NCI-H2196 (cell line): Measurements from ENCODE around the gene STK11.
"Not testable (repeated sequence)": the region's sequence is repeated elsewhere in the genome, so short reads cannot be mapped to it uniquely, and the experiment has no call there.

Source experiments
- DNase-seq: peaks from one replicate; lab custom pipeline; 2025; ENCODE audit not compliant: unreplicated experiment; lab: John Stamatoyannopoulos, UW

STK11 gene

GRCh38 chr19:1208830-1209229 is 3.3 kb downstream of the STK11 start:
- not testable (repeated sequence) for DNase-seq

- no peak for DNase-seq
Measured at GRCh38 chr19:1210227-1210538, 4.6 kb downstream of the STK11 start.

- DNase-seq: no peak
Measured at GRCh38 chr19:1211494-1212234, 6.1 kb downstream of the STK11 start.

- DNase-seq: peak; percentile 80
Measured at GRCh38 chr19:1213391-1214286, 8.1 kb downstream of the STK11 start.

- no peak for DNase-seq
Measured at GRCh38 chr19:1214299-1214861, 8.8 kb downstream of the STK11 start.

- no peak for DNase-seq
Measured at GRCh38 chr19:1214862-1215731, 9.5 kb downstream of the STK11 start.

- DNase-seq: no peak
Measured at GRCh38 chr19:1216756-1217155, 11.2 kb downstream of the STK11 start.

GRCh38 chr19:1217366-1217765 is 11.8 kb downstream of the STK11 start:
- no peak for DNase-seq

GRCh38 chr19:1218751-1219567 is 13.4 kb downstream of the STK11 start:
- no peak for DNase-seq

- DNase-seq: no peak
Measured at GRCh38 chr19:1219786-1220476, 14.4 kb downstream of the STK11 start.

GRCh38 chr19:1220477-1220930 is 14.9 kb downstream of the STK11 start:
- DNase-seq: no peak

- no peak for DNase-seq
Measured at GRCh38 chr19:1220976-1221903, 15.7 kb downstream of the STK11 start.

GRCh38 chr19:1221904-1222255 is 16.3 kb downstream of the STK11 start:
- no peak for DNase-seq

GRCh38 chr19:1222394-1222793 is 16.8 kb downstream of the STK11 start:
- DNase-seq: no peak

GRCh38 chr19:1223018-1223855 is 17.7 kb downstream of the STK11 start:
- DNase-seq: no peak

GRCh38 chr19:1224047-1224825 is 18.7 kb downstream of the STK11 start:
- no peak for DNase-seq

- no peak for DNase-seq
Measured at GRCh38 chr19:1224847-1225246, 19.3 kb downstream of the STK11 start.
